ENCODE measurements around the gene NPBWR2. TPM values are rescaled to one million over a fixed set of nuclear protein-coding genes. Genes with fewer than 3 reads are reported as not detected.
A peak's percentile ranks its signal among the peaks of the same experiment; 100 is the strongest.

NPBWR2 gene
- total RNA-seq, 1 experiment from 2014 or later, result not detected

GRCh38 chr20:64080813-64081623 is 26.3 kb downstream of the NPBWR2 start:
- H3K4me3 Mint-ChIP-seq, result peak overlapping the region; percentile 80
- ATAC-seq (no peak), DNase-seq (ENCODE audit: low spot score) (no peak)
- POLR2A ChIA-PET, result interaction anchor here (1.1 kb wide), 1 partner anchor 15 kb away, joined by 4 read pairs; no protein-coding TSS in a partner anchor
- H3K27ac Mint-ChIP-seq, result no peak overlapping the region
- peaks cover 50% of the 10 kb centered on the region for H3K27me3 Mint-ChIP-seq (ENCODE audit: low read depth)
- peaks cover 30% of the 10 kb centered on the region for H3K4me1 Mint-ChIP-seq
- no peak for TF ChIP-seq SMAD4 (CRISPR knock-in tag; IDR thresholded peaks at IDR 0.05)
- TF ChIP-seq CBFB (CRISPR knock-in tag; IDR thresholded peaks at IDR 0.05; ENCODE audit: low read depth), result no peak
- no peak for TF ChIP-seq GRHL2 (CRISPR knock-in tag; IDR thresholded peaks at IDR 0.05; ENCODE audit: insufficient replicate concordance, severe bottlenecking)
- TF ChIP-seq, protein P1, sequence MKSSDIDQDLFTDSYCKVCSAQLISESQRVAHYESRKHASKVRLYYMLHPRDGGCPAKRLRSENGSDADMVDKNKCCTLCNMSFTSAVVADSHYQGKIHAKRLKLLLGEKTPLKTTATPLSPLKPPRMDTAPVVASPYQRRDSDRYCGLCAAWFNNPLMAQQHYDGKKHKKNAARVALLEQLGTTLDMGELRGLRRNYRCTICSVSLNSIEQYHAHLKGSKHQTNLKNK (CRISPR knock-in tag; IDR thresholded peaks at IDR 0.05), result no peak
- no peak for TF ChIP-seq MXD4 (CRISPR knock-in tag; IDR thresholded peaks at IDR 0.05; ENCODE audit: borderline replicate concordance)
- no peak for TF ChIP-seq HMGA2 (CRISPR knock-in tag; IDR thresholded peaks at IDR 0.05)
- no peak for TF ChIP-seq NR3C1 (CRISPR knock-in tag; conservative IDR thresholded peaks at IDR 0.05; ENCODE audit: low read depth)
- CTCF ChIA-PET, result interaction anchor here (1.1 to 4.2 kb wide), 9 partner anchors 11 to 295 kb away, joined by 3 to 119 read pairs (median 12); partner anchors contain the start of genes PRPF6 and SAMD10
- H3K9me3 Mint-ChIP-seq, result no peaks in the 10 kb centered on the region
- H3K36me3 Mint-ChIP-seq, result no peaks in the 10 kb centered on the region

GRCh38 chr20:64080013-64080812 is 27.2 kb downstream of the NPBWR2 start, which contains the start of gene OPRL1:
Gene OPRL1 (plus strand): TSS chr20:64080082. CDS start chr20:64092721, 12,639 bp downstream.
- Mint-ChIP-seq H3K4me1 (peaks cover 30% of the 10 kb centered on the region), H3K27me3 (ENCODE audit: low read depth) (peaks cover 42% of the 10 kb centered on the region), H3K4me3 (peak within 1 kb of the TSS; percentile 80), H3K9me3 (no peaks in the 10 kb centered on the region), H3K36me3 (no peaks in the 10 kb centered on the region), H3K27ac (no peak within 1 kb of the TSS)
- DNase-seq (ENCODE audit: low spot score) (no peak), ATAC-seq (0 out of 2 replicates have a peak, but pooled peaks have one; percentile 0)
- CTCF ChIA-PET, result interaction anchor here (1.0 to 4.2 kb wide), 13 partner anchors 10 to 294 kb away, joined by 3 to 16 read pairs (median 8); partner anchors contain the start of genes PRPF6 and SAMD10
- POLR2A ChIA-PET, result interaction anchor here (1.0 to 1.1 kb wide), 2 partner anchors 14 to 584 kb away, joined by 3 to 4 read pairs; no protein-coding TSS in a partner anchor
- TF ChIP-seq, protein P2, sequence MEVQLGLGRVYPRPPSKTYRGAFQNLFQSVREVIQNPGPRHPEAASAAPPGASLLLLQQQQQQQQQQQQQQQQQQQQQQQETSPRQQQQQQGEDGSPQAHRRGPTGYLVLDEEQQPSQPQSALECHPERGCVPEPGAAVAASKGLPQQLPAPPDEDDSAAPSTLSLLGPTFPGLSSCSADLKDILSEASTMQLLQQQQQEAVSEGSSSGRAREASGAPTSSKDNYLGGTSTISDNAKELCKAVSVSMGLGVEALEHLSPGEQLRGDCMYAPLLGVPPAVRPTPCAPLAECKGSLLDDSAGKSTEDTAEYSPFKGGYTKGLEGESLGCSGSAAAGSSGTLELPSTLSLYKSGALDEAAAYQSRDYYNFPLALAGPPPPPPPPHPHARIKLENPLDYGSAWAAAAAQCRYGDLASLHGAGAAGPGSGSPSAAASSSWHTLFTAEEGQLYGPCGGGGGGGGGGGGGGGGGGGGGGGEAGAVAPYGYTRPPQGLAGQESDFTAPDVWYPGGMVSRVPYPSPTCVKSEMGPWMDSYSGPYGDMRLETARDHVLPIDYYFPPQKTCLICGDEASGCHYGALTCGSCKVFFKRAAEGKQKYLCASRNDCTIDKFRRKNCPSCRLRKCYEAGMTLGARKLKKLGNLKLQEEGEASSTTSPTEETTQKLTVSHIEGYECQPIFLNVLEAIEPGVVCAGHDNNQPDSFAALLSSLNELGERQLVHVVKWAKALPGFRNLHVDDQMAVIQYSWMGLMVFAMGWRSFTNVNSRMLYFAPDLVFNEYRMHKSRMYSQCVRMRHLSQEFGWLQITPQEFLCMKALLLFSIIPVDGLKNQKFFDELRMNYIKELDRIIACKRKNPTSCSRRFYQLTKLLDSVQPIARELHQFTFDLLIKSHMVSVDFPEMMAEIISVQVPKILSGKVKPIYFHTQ (CRISPR knock-in tag; IDR thresholded peaks at IDR 0.05), result no peak
- TF ChIP-seq MXD4 (CRISPR knock-in tag; IDR thresholded peaks at IDR 0.05; ENCODE audit: borderline replicate concordance) (no peak), NR3C1 (CRISPR knock-in tag; conservative IDR thresholded peaks at IDR 0.05; ENCODE audit: low read depth) (no peak), FOXK1 (CRISPR knock-in tag; IDR thresholded peaks at IDR 0.05) (no peak), SOX15 (CRISPR knock-in tag; IDR thresholded peaks at IDR 0.05) (no peak), TEAD4 (CRISPR knock-in tag; IDR thresholded peaks at IDR 0.05) (no peak), FOXP1 (CRISPR knock-in tag; IDR thresholded peaks at IDR 0.05; ENCODE audit: borderline replicate concordance) (peak; percentile 5; the same call in 1 of the 2 replicates), E2F5 (CRISPR knock-in tag; IDR thresholded peaks at IDR 0.05) (0 out of 2 replicates have a peak, but pooled peaks have one; percentile 5), RORB (CRISPR knock-in tag; IDR thresholded peaks at IDR 0.05) (no peak), ZNF232 (CRISPR knock-in tag; IDR thresholded peaks at IDR 0.05) (no peak), RELA (CRISPR knock-in tag; IDR thresholded peaks at IDR 0.05; ENCODE audit: borderline replicate concordance) (no peak)

Data from WTC11 (cell line).